Neural crest cell (in vitro differentiated cells): ENCODE results near the gene BOD1L2. TPM values are rescaled to one million over a fixed set of nuclear protein-coding genes. Genes with fewer than 3 reads are reported as not detected.
A peak's percentile ranks its signal among the peaks of the same experiment; 100 is the strongest.

Experiments used
- DNase-seq: peaks from one replicate; pipeline ENCODE4 v3.0.0; 2021; ENCODE audit warnings: low read depth, mixed read lengths, low spot score
- H3K27ac Mint-ChIP-seq: one replicate; pipeline ENCODE4 v1.8.0; 2021; ENCODE audit warnings: mild to moderate bottlenecking, mixed read lengths; ENCODE audit not compliant: unreplicated experiment
- H3K27me3 Mint-ChIP-seq: 2 replicates; pipeline ENCODE4 v1.8.0; 2021; ENCODE audit warnings: low read depth, mild to moderate bottlenecking, mixed read lengths
- H3K36me3 Mint-ChIP-seq: 2 replicates; pipeline ENCODE4 v1.8.0; 2021; ENCODE audit warnings: low read depth, mild to moderate bottlenecking, mixed read lengths
- H3K4me1 Mint-ChIP-seq: 2 replicates; pipeline ENCODE4 v1.8.0; 2021; ENCODE audit warnings: mixed read lengths
- H3K4me3 Mint-ChIP-seq: one replicate; pipeline ENCODE4 v1.8.0; 2021; ENCODE audit warnings: mild to moderate bottlenecking, mixed read lengths
- H3K9me3 Mint-ChIP-seq: 2 replicates; pipeline ENCODE4 v1.8.0; 2021; ENCODE audit warnings: mixed read lengths
- long read RNA-seq: library from polyadenylated mRNA; unstranded; transcript quantifications from one replicate; pipeline ENCODE4 v2.0.0, GENCODE V29; 2020
- total RNA-seq: library from RNA; stranded (reverse); gene quantifications from 2 replicates; pipeline ENCODE4 v1.2.1, GENCODE V29; 2021
- TF ChIP-seq, protein P1 (sequence below): fragments of 200-600 bp; sonication (generic); conservative IDR thresholded peaks from 2 replicates; pipeline ENCODE4 v1.5.0; 2021; ENCODE audit warnings: antibody characterized with exemption, mild to moderate bottlenecking

Gene BOD1L2
- not detected in 2 replicates for total RNA-seq
- long read RNA-seq, result 0 reads

DNA sequence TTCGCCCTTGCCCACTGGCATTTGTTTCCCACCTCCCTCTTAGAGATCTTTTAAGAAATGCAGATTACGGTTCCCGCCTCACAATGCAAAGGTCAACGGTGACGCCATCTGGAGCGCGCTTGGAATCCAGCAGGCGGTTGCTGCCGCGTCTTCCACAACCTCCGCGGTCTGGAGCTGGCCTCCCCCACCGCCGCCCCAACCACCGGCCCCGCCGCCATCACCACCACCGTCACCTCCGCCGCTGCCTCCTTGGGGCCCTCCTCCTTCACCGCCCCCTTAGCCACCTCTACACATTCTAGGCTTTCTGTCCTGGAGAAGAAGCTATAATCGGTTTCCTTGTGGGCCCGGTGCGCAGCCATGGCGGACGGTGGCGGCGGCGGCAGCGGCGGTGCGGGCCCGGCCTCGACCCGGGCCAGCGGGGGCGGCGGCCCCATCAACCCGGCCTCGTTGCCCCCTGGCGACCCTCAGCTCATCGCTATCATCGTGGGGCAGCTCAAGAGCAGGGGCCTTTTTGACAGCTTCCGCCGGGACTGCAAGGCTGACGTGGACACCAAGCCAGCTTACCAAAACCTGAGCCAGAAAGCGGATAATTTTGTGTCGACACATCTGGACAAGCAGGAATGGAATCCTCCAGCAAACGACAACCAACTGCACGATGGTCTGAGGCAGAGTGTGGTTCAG, at the start of gene BOD1L2:
Gene BOD1L2 (plus strand): TSS at position 132 of the 681 bp plus-strand sequence. CDS start 226 bp downstream, at position 358.
- H3K27ac Mint-ChIP-seq, result no peak within 1 kb of the TSS
- H3K36me3 Mint-ChIP-seq, result no peaks in the 10 kb centered on the region
- peaks cover 3% of the 10 kb centered on the region for H3K9me3 Mint-ChIP-seq
- H3K27me3 Mint-ChIP-seq, result peaks cover 52% of the 10 kb centered on the region
- no peak within 1 kb of the TSS for H3K4me3 Mint-ChIP-seq
- TF ChIP-seq, protein P1, sequence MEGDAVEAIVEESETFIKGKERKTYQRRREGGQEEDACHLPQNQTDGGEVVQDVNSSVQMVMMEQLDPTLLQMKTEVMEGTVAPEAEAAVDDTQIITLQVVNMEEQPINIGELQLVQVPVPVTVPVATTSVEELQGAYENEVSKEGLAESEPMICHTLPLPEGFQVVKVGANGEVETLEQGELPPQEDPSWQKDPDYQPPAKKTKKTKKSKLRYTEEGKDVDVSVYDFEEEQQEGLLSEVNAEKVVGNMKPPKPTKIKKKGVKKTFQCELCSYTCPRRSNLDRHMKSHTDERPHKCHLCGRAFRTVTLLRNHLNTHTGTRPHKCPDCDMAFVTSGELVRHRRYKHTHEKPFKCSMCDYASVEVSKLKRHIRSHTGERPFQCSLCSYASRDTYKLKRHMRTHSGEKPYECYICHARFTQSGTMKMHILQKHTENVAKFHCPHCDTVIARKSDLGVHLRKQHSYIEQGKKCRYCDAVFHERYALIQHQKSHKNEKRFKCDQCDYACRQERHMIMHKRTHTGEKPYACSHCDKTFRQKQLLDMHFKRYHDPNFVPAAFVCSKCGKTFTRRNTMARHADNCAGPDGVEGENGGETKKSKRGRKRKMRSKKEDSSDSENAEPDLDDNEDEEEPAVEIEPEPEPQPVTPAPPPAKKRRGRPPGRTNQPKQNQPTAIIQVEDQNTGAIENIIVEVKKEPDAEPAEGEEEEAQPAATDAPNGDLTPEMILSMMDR, result no peak
- H3K4me1 Mint-ChIP-seq, result peaks cover 31% of the 10 kb centered on the region
- no peak for DNase-seq

DNA sequence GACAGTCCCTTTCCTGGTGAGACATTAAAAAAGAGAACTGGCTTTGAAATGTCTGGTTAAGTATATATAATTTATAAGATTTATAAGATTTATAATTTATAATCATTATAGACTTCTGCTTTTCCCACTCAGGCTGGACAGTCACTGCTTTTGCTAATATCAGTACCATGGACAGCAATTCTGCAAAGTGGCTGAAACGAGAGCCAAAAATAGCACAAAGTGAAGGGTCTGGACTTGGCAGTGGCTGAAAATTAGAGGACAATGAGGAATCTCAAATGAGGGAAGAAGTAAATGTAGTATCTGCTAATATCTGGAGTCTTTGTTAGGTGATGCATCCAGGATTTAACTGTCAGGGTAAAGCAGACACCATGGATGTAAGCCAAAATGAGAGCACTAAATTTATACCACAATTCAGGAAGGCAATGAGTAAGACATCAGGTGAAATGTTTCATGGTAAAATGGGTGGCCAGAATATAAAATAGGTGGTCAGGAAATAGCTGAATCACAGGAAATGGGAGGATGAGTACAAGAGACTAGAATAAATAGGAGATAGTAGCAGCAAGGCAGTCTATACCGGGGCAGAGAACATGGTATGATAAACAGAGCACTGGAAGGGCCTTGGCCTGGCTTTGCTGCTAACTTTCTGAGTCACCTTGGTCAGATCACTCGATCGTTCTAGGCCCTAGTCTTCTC, 39.6 kb upstream of the BOD1L2 start:
- H3K27ac Mint-ChIP-seq, result no peak overlapping the region
- H3K9me3 Mint-ChIP-seq, result peaks cover 2% of the 10 kb centered on the region
- TF ChIP-seq, protein P1, result no peak
- H3K36me3 Mint-ChIP-seq, result no peaks in the 10 kb centered on the region
- no peaks in the 10 kb centered on the region for H3K4me1 Mint-ChIP-seq
- H3K4me3 Mint-ChIP-seq, result no peak overlapping the region
- peaks cover 13% of the 10 kb centered on the region for H3K27me3 Mint-ChIP-seq
- peak; percentile 16 for DNase-seq

DNA sequence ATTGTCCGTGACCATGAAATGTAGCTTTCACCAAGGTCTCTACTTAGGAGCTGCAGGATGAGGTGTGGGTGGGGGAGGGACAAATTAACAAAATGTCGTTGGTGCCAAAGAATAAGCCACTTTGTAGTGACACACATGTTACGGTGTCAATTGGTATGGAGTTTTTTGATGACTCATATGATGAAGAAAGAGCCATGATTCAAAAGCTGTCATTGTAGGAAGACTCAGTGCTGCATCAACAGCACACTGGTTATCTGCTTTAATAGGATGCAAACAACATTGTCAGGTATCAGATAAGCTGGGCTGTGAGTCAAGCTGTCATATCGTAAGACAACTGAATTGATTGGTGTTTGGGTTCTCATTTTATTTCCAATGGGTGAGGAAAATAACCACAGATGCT, 36.6 kb upstream of the BOD1L2 start:
- TF ChIP-seq, protein P1, result no peak
- Mint-ChIP-seq H3K9me3 (no peaks in the 10 kb centered on the region), H3K36me3 (no peaks in the 10 kb centered on the region), H3K4me3 (no peak overlapping the region), H3K27ac (no peak overlapping the region), H3K27me3 (peaks cover 13% of the 10 kb centered on the region), H3K4me1 (no peaks in the 10 kb centered on the region)
- DNase-seq, result no peak

DNA sequence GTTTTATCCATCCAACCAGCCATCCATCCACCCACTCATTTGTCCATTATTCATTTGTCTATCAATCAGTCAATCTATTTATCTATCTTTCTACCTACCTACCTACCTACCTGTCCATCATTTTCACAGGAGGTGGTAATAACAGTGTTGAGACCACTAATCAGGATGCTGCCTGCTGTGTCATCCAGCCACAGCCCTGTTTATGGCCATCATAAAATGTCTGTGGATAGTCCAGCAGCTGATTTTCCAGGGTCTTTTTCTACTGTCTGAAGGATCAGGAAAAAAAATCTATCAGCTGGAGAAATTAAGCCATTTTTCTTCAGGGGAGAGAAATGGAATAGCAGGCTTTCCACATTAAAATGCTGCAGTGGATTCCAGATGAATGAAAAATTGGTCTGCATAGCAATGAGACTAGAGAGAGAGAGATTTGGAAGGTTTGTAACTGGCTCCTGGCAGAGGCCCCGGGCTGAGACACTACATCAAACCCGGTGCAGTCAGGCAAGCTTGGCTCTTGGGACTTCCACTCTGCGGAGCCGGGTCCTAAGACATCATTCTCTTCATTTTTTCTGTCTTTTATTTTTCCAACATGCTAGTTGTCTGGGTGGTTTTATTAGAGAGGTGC, 33.0 kb upstream of the BOD1L2 start:
- DNase-seq, result no peak
- Mint-ChIP-seq H3K27ac (no peak overlapping the region), H3K36me3 (no peaks in the 10 kb centered on the region), H3K9me3 (no peaks in the 10 kb centered on the region), H3K4me1 (peaks cover 6% of the 10 kb centered on the region), H3K4me3 (no peak overlapping the region), H3K27me3 (peaks cover 7% of the 10 kb centered on the region)
- TF ChIP-seq, protein P1, result no peak

DNA sequence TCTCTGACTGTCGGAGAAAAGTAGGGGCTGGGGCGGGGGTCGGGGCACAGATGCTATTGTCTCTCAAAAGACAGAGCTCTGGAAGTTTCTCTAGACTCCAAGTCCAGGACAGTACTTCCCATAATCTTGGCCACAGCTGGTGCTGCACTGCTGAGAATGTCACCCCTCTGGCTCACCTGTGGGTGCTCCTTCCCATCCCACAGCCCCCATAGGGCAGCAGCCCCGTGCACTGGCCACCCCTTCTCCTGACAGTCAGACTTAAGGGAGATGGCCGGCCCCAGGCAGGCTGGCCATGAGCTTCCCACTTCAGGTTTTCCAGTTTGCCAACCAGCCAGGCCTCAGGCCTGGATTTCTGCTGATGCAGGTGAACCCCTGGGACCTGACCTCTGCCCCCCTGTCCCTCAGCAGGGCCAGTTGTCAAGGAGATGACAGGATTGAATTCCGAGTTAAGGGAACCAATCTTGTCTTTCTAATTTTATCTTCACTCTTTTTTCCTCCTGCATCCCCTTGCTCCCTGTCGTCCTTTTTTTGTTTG, 30.2 kb upstream of the BOD1L2 start:
- Mint-ChIP-seq H3K4me1 (peaks cover 6% of the 10 kb centered on the region), H3K36me3 (no peaks in the 10 kb centered on the region), H3K4me3 (no peak overlapping the region), H3K9me3 (no peaks in the 10 kb centered on the region), H3K27me3 (peaks cover 9% of the 10 kb centered on the region), H3K27ac (no peak overlapping the region)
- TF ChIP-seq, protein P1, result no peak
- no peak for DNase-seq
